ENCODE results near the gene HPSE.

The HPSE gene

GRCh38 chr4:83259586-83259985, 75.1 kb downstream of the HPSE start:
- CTCF ChIA-PET, result interaction anchor here (1.0 to 1.6 kb wide), 3 partner anchors 21 to 150 kb away, joined by 3 to 4 read pairs (median 3); no protein-coding TSS in a partner anchor
- no peak for TF ChIP-seq CTBP1 (IDR thresholded peaks at IDR 0.05; ENCODE audit: borderline replicate concordance)
- TF ChIP-seq ARNT (IDR thresholded peaks at IDR 0.05), result no peak
- TF ChIP-seq TARDBP (IDR thresholded peaks at IDR 0.05), result no peak
- no peak for TF ChIP-seq L3MBTL2 (conservative IDR thresholded peaks at IDR 0.05)
- TF ChIP-seq FOXA1 (IDR thresholded peaks at IDR 0.05), result no peak
- TF ChIP-seq FOXK2 (IDR thresholded peaks at IDR 0.05), result no peak
- TF ChIP-seq HDGF (IDR thresholded peaks at IDR 0.05; ENCODE audit: borderline replicate concordance), result no peak
- TF ChIP-seq NFRKB (IDR thresholded peaks at IDR 0.05), result no peak
- no peak for TF ChIP-seq ZNF384 (IDR thresholded peaks at IDR 0.05)
- no peak for TF ChIP-seq LEF1 (IDR thresholded peaks at IDR 0.05; ENCODE audit: borderline replicate concordance)
- TF ChIP-seq PKNOX1 (IDR thresholded peaks at IDR 0.05), result no peak
- TF ChIP-seq BHLHE40 (IDR thresholded peaks at IDR 0.05; ENCODE audit: borderline replicate concordance), result no peak
- POLR2A ChIA-PET, result no interaction called here
- no peak for DNase-seq (ENCODE audit: extremely low spot score)

GRCh38 chr4:83258461-83258860, 76.2 kb downstream of the HPSE start:
- no peak for TF ChIP-seq LEF1 (IDR thresholded peaks at IDR 0.05; ENCODE audit: borderline replicate concordance)
- no peak for TF ChIP-seq HDGF (IDR thresholded peaks at IDR 0.05; ENCODE audit: borderline replicate concordance)
- no peak for TF ChIP-seq SP1 (IDR thresholded peaks at IDR 0.05)
- TF ChIP-seq SUZ12 (IDR thresholded peaks at IDR 0.05), result no peak
- DNase-seq (ENCODE audit: extremely low spot score), result no peak
- CTCF ChIA-PET, result interaction anchor here (1.1 kb wide), 1 partner anchor 148 kb away, joined by 3 read pairs; no protein-coding TSS in a partner anchor
- POLR2A ChIA-PET, result no interaction called here

GRCh38 chr4:83257811-83258210, 76.8 kb downstream of the HPSE start:
- TF ChIP-seq PKNOX1 (IDR thresholded peaks at IDR 0.05) (no peak), LEF1 (IDR thresholded peaks at IDR 0.05; ENCODE audit: borderline replicate concordance) (no peak), FOXM1 (IDR thresholded peaks at IDR 0.05; ENCODE audit: borderline replicate concordance) (no peak), ELF4 (IDR thresholded peaks at IDR 0.05) (no peak), HDGF (IDR thresholded peaks at IDR 0.05; ENCODE audit: borderline replicate concordance) (no peak), TARDBP (IDR thresholded peaks at IDR 0.05) (no peak), FOXA1 (IDR thresholded peaks at IDR 0.05) (no peak), ZNF384 (IDR thresholded peaks at IDR 0.05) (no peak)
- ChIA-PET POLR2A (no interaction called here), CTCF (no interaction called here)
- DNase-seq (ENCODE audit: extremely low spot score), result no peak

GRCh38 chr4:83255584-83255983, 79.1 kb downstream of the HPSE start:
- CTCF ChIA-PET, result no interaction called here
- TF ChIP-seq ARNT (IDR thresholded peaks at IDR 0.05) (no peak), CTBP1 (IDR thresholded peaks at IDR 0.05; ENCODE audit: borderline replicate concordance) (peak; percentile 82), PKNOX1 (IDR thresholded peaks at IDR 0.05) (peak; percentile 92)
- DNase-seq (ENCODE audit: extremely low spot score), result peak; percentile 33
- POLR2A ChIA-PET, result no interaction called here

- TF ChIP-seq BHLHE40 (IDR thresholded peaks at IDR 0.05; ENCODE audit: borderline replicate concordance) (no peak), HDGF (IDR thresholded peaks at IDR 0.05; ENCODE audit: borderline replicate concordance) (no peak), FOXA1 (IDR thresholded peaks at IDR 0.05) (no peak), SUZ12 (IDR thresholded peaks at IDR 0.05) (no peak), ARNT (IDR thresholded peaks at IDR 0.05) (no peak), SP1 (IDR thresholded peaks at IDR 0.05) (no peak), FOXM1 (IDR thresholded peaks at IDR 0.05; ENCODE audit: borderline replicate concordance) (no peak), CTBP1 (IDR thresholded peaks at IDR 0.05; ENCODE audit: borderline replicate concordance) (no peak), TARDBP (IDR thresholded peaks at IDR 0.05) (no peak), ZNF384 (IDR thresholded peaks at IDR 0.05) (no peak), NFRKB (IDR thresholded peaks at IDR 0.05) (no peak), ELF4 (IDR thresholded peaks at IDR 0.05) (no peak), PKNOX1 (IDR thresholded peaks at IDR 0.05) (no peak), LEF1 (IDR thresholded peaks at IDR 0.05; ENCODE audit: borderline replicate concordance) (no peak), FOXK2 (IDR thresholded peaks at IDR 0.05) (no peak), L3MBTL2 (conservative IDR thresholded peaks at IDR 0.05) (no peak)
- DNase-seq (ENCODE audit: extremely low spot score), result peak; percentile 70
- CTCF ChIA-PET, result interaction anchor here (0.6 to 1.1 kb wide), 8 partner anchors 14 to 1459 kb away, joined by 3 to 6 read pairs (median 3); partner anchors contain the start of gene COPS4
- POLR2A ChIA-PET, result no interaction called here
These were observed 81.8 kb downstream of the HPSE start for GRCh38 chr4:83252782-83253405.

GRCh38 chr4:83251447-83251830, 83.2 kb downstream of the HPSE start:
- ChIA-PET POLR2A (no interaction called here), CTCF (interaction anchor here (0.6 to 0.8 kb wide), 2 partner anchors 12 to 177 kb away, joined by 3 read pairs; no protein-coding TSS in a partner anchor)
- DNase-seq (ENCODE audit: extremely low spot score), result no peak
- TF ChIP-seq NFRKB (IDR thresholded peaks at IDR 0.05) (no peak), PKNOX1 (IDR thresholded peaks at IDR 0.05) (no peak), ARNT (IDR thresholded peaks at IDR 0.05) (no peak), CTBP1 (IDR thresholded peaks at IDR 0.05; ENCODE audit: borderline replicate concordance) (no peak)
